Esophagus muscularis mucosa (tissue), 3 donors: Measurements from ENCODE around the gene RAET1E.

Source experiments
- CTCF ChIP-seq, 3 experiments: fragments of 200-600 bp in 2 of 3; fragments of 450-650 bp in 1 of 3; sonication (generic) in 2 of 3; IDR thresholded peaks; one replicate each; pipeline ENCODE4 v1.5.1; 2017 to 2019; ENCODE audit warnings: antibody characterized with exemption in 3 of 3, mild to moderate bottlenecking in 2 of 3, moderate library complexity in 1 of 3
- POLR2A ChIP-seq: fragments of 450-650 bp; IDR thresholded peaks from one replicate; pipeline ENCODE4 v1.6.1; 2017; ENCODE audit warnings: antibody characterized with exemption, moderate library complexity, mild to moderate bottlenecking, low read depth

DNA sequence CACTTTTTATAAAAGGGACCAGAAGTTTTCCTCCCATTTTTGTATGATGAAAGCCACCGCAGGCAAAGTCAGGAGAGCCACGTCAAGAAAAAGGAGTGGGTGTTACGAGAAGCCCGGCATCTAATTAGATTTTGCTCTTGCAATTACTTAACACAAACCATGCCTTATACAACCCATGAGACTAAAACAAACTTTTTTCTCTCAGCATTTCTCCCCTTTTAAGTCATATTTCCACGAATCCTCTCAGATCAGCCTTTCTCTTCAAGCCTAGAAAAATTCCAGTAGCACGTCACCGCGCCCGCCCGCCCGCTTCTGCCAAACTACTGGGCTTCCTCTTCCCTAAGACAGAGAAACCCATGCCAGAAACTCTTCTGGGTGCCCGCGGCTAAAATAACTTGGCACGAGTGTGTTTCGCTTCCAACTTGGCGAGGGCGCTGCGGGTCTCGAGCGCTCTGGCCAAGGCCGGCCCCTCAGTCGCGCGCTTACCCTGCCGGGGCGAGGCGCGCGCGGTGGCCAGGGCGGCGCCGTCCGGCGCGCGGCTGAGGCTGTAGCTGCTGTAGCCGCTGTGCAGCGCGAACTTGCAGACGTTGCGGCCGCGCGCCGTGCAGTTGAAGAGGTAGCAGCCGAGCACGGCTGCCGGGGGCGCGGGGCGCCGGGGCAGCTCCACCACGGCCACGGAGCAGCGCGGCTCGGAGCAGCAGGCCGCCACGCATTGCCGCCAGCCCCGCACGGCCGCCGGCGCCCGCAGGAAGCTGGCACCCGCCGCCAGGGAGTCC lies 34.8 kb downstream of the RAET1E start:
- no peak for TF ChIP-seq POLR2A
- no peak for TF ChIP-seq CTCF (IDR thresholded peaks at IDR 0.05)
